HS-5 (cell line): ENCODE measurements around the gene OTOP3.
"Not testable (repeated sequence)": the region's sequence is repeated elsewhere in the genome, so short reads cannot be mapped to it uniquely, and the experiment has no call there.

Experiments
- DNase-seq: peaks from one replicate; pipeline ENCODE4 v3.0.0-alpha.2; 2012; ENCODE audit warnings: low read depth

The OTOP3 gene, protein sequence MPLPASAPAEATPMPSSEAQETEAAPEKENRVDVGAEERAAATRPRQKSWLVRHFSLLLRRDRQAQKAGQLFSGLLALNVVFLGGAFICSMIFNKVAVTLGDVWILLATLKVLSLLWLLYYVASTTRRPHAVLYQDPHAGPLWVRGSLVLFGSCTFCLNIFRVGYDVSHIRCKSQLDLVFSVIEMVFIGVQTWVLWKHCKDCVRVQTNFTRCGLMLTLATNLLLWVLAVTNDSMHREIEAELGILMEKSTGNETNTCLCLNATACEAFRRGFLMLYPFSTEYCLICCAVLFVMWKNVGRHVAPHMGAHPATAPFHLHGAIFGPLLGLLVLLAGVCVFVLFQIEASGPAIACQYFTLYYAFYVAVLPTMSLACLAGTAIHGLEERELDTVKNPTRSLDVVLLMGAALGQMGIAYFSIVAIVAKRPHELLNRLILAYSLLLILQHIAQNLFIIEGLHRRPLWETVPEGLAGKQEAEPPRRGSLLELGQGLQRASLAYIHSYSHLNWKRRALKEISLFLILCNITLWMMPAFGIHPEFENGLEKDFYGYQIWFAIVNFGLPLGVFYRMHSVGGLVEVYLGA

GRCh38 chr17:74935585-74936469 is at the start of gene OTOP3:
Gene OTOP3 (plus strand): TSS chr17:74935898. CDS start chr17:74935922, 24 bp downstream.
- no peak for DNase-seq

DNA sequence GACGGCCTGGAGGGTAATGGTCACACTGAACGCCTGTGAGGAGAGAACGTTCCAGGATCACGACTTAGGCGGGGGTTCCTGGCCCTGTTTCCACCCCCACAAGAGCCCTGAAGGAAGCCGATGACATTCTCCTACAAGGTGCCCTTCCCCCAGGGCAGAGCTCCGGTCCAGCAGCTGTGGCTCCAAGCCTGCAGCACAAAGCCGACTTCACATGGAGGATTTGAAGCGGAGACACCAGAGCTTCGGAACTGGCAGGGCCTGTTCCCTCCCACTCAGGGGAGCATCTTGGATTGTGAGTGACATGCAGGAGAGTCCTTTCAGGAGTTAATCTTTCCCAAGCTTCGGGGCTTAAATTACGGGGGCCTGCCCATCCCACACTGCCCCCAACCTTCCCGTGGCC is 47.2 kb upstream of the OTOP3 start:
- no peak for DNase-seq

GRCh38 chr17:74890554-74890953 is 45.1 kb upstream of the OTOP3 start:
- no peak for DNase-seq

GRCh38 chr17:74892013-74892841 is 43.5 kb upstream of the OTOP3 start:
- DNase-seq = no peak

- no peak for DNase-seq
These were observed 42.5 kb upstream of the OTOP3 start, which contains the start of gene FADS6 for GRCh38 chr17:74892974-74893911. Gene FADS6 (minus strand): TSS chr17:74893633. CDS start chr17:74893595, 38 bp downstream.

- no peak for DNase-seq
These were observed 41.6 kb upstream of the OTOP3 start for GRCh38 chr17:74893936-74894671.

- no peak for DNase-seq
These were observed 37.2 kb upstream of the OTOP3 start for GRCh38 chr17:74898376-74898946.

DNA sequence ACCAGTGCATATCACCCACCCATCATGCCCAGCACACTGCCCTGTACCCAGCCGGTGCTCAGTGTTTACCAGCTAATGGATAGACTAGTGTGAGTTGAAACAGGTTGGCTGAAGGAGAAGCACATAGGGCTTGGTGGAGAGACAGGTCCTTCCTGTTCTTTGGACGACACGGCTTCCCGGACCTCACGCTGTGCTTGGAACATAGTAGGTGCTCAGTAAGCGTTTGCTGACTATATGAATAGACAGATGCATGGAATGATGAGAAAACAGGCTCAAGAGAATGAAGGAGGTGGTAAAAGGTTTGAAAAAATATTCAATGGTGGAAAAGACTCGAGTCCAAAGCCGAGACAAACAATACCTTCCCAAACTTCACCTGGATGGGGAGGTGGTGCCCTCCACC is 35.5 kb upstream of the OTOP3 start:
- DNase-seq = no peak

DNA sequence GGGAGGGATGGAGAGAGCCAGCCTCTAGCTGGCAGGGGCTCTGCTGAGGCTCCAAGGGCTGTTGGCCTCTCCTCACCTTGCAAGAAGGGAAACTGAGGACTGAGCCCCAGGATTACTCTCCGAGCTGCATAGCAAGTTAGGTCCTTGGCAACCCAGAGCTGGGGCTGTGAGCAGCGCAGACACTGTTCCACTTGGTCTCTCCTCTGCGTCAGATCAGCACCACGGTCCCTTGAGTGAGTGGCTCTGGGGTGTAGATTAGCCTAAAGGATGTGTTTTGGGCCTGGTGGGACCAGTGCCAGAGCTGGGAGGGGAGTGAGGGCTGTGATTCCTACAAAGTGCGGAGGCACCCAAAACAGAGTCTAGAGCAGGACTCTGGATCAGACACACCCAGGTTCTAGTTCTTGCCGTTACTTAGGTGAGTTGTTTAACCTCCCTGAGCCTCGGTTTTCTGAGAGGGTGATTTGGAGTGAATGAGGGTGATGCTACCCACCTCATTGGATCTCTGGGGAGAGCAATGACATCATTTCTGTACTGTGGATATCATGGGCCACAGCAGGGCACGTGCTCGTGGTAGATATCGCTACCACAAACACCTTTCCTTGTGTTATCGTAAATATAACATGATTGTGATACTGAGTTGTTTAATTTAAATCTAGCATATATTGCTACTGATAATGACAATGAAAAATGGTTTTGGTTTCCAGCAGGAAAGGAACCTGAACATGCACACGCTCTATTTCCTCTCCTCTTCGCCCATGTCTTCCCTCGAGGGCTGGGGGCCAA is 34.2 kb upstream of the OTOP3 start:
- DNase-seq = no peak

- DNase-seq = no peak
These were observed 32.7 kb upstream of the OTOP3 start for GRCh38 chr17:74903034-74903433.

DNA sequence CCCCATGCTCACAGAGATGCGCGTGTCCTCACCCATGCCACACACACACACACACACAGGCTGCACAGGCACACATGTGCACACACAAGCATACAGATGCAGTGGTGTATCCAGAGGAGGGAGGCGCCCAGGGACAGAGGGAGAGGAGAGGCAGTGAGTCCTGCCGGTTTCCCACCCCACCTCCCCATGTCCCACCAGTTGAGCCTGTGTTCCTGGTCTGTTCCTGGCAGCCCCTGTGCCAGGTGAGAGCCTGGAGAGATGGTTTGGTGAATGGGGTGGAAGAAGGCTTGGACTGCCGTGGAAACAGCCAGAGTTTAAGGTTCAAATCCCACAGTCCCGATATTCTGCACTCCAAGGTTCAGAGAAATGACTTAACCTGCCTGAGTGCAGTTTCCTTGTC is 32.0 kb upstream of the OTOP3 start:
- DNase-seq = no peak

DNA sequence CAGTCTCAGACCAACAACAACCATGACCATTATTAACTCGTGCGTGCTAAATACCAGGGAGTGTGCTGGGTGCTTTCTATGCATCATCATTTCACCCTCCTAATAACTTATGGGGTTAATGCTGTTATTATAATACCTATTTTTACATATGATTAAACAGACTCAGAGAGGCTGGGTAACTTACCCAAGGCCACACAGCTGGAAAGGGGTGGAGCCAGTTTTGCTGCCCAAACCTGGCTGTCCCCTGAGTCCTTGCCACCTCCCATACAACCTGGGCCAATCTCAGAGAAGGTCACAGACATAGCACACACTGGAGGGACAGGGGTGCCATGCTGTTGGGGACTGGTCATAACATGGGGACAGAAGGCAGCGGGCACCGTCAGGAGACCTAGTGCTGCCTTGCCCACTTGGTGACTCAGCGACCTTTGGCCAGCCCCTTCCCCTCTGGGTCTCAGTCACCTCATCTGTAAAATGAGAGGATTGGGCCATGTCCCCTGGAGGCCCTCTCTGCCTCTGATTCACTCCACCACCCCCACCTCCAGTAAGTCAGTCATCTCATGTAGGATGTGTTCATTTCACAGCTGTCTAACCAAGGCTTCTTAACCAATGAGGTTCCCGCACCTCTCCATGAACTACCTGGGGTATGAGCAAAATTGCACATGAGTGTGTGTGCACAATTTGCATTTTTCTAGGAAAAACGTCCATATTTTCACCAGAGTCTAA is 30.9 kb upstream of the OTOP3 start:
- no peak for DNase-seq

DNA sequence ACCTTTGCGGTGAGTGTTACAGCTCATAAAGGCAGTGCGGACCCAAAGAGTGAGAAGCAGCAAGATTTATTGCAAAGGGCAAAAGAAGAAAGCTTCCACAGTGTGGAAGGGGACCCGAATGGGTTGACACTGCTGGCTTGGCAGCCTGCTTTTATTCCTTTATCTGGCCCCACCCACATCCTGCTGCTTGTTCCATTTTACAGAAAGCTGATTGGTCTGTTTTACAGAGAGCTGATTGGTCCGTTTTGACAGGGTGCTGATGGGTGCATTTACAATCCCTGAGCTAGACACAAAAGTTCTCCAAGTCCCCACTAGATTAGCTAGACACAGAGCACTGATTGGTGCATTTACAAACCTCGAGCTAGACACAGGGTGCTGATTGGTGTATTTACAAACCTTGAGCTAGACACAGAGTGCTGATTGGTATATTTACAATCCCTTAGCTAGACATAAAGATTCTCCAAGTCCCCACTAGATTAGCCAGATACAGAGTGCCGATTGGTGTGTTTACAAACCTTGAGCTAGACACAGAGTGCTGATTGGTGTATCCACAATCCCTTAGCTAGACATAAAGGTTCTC is 29.4 kb upstream of the OTOP3 start:
- DNase-seq = not testable (repeated sequence)

GRCh38 chr17:74907012-74907411 is 28.7 kb upstream of the OTOP3 start:
- no peak for DNase-seq

- not testable (repeated sequence) for DNase-seq
These were observed 26.6 kb upstream of the OTOP3 start for GRCh38 chr17:74909097-74909496.

DNA sequence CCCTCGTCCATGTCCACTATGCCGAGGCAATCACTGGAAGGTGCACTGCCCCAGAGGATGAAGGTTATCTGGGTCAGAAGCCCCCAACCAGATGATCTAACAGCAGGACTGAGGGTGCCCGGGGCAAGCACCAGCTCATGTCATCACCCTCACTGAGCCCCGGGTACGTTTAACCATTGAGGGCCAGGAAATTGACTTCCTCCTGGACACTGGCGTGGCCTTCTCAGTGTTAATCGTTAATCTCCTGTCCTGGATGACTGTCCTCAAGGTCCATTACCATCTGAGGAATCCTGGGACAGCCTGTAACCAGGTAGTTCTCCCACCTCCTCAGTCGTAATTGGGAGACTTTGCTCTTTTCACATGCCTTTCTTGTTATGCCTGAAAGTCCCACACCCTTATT is 24.3 kb upstream of the OTOP3 start:
- DNase-seq = not testable (repeated sequence)

GRCh38 chr17:74916136-74916850 is 19.4 kb upstream of the OTOP3 start:
- no peak for DNase-seq
